HG03565 (cell line): ENCODE data around the gene RNF220.
"Not testable (repeated sequence)": the region's sequence is repeated elsewhere in the genome, so short reads cannot be mapped to it uniquely, and the experiment has no call there.

Source experiments
- ATAC-seq: cut with Tn5 transposase; IDR thresholded peaks from one replicate; pipeline ENCODE4 v1.9.1; 2021; ENCODE audit warnings: mild to moderate bottlenecking, moderate library complexity; ENCODE audit not compliant: unreplicated experiment

Gene RNF220

DNA sequence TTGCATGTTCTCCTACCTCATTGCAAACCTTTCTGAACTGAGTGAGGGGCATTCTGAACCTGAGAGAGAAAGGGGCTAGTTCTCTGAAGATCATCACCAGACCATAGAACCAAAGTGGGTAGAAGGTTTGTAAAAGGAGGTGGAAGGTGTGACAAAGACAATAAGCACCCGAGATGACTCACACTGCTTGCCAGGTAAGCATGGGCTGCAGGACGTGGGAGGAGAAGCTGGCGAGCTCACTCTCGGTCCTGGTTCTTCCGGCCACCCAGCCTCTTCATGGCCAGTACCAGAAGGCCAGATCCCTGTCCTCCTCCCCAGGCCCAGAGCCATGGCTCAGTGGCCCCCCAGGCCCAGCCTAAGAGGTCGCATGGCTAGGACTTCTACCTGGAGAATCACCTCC is 140.9 kb downstream of the RNF220 start:
- ATAC-seq, result no peak

DNA sequence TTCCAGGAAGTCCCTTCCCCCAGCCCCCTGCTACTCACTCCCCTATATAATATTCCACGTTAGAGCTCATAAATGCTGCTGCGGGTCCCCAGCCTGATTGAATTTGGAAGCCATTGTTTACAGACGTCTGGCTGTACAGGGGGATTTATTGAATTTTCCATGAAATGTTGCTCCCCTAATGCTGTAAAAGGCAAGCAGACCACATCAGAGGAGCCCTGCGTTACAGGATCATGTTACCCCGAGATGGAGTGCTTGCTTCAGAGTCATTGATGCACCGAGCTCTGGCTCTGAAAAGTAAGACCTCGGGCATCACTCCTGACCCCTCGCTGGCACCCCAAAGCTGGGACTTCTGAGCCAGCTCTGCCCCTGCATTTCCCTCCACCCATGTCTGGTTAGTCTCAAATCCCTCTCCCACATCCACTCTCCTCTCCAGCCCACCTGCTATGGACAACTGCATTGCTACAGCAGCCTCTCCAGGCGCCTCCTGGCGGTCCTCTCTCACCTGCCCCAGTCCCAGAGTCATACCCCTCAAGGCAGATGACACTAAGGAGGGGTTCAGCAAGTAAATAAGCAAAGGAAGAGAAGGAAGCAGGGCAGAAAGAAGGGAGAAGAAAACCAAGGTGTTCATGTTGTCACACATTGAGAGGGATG is 141.5 kb downstream of the RNF220 start:
- no peak for ATAC-seq

DNA sequence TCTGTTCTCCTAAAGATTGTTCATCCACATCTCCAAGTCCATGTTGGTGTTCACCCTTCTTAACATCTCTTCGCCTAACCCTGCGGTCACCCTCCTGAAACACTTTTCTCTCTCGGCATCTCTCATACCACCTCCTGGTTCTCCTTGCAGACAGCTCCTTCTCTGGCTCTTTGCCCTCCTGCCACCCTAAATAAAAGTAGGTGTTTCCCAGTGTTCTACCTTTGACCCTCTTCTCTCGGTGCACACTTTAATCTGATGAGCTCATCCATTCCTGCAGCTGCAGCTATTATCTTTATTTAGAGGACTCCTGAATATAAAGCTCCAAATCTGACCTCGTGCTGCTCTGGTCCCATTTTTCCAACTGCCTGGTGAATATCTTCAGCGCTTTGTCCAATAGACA is 142.3 kb downstream of the RNF220 start:
- ATAC-seq, result no peak

GRCh38 chr1:44547837-44548236 is 142.8 kb downstream of the RNF220 start:
- ATAC-seq, result no peak

DNA sequence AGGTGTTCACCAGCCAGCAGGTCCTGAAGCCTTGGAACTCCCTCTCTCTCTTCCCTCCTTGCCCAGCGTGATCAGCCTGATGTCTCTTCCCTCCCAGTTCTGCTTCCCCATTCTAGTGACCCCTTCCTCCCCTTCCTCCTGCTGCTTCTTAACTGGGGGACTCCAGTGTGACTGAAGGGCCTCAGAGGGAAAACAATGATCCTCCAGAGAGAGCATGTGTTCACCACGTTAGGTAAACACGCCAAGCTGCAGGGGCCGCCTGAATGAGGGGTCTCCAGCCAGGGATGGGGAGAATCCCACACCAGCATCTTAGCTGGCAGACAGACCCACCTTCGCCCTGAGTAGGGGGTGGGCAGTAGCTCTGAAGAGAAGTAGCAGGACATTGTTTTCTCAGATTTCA is 144.5 kb downstream of the RNF220 start:
- no peak for ATAC-seq

DNA sequence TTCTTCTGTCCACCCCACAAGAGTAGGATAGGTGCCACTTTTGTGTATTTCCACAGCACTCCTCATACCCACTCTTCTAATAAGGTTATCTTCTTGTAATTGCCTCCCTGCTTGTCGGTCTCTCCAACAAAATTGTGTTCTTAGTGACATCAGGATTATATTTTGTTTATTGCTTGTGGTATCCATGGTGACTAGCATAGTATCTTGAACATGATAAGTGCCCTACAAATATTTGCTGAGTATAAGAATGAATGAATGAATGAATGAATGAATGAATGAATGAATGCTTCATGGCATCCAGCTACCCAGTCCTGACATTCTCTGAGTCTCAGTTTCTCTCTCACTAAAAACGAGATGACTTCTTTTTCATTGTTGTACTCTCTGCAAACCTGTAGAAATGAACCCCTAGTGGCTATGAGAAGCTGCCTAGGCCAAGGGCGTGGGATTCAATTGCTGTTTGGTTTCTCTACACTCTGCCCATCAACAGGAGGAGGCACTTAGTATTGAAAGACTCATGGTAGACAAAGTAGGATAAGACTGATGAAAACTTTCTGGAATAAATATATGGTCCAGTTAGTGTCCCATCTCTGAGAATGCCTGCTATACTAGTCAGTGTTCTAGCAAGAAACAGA is 148.2 kb downstream of the RNF220 start:
- no peak for ATAC-seq

DNA sequence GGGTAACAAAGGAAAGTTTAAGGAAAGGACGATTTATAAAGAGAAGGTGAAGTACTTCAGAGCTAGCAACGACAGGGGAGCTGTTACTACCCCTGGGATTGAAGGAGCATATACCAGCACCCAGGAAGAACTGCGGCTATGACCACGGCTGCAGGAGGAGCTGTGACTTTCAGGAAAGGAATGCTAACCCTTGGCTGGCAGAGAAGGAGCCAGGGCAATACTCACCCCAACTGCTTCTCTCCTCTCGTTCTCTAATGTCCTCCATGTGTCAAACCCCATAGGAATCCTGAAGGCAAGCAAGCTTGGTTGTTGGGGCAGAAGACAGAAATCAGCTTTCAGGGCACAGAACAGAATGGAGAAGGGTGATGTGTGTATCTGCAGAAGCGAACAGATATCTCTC is 148.7 kb downstream of the RNF220 start:
- ATAC-seq, result no peak

- no peak for ATAC-seq
These were observed 149.7 kb downstream of the RNF220 start for GRCh38 chr1:44554706-44555105.

DNA sequence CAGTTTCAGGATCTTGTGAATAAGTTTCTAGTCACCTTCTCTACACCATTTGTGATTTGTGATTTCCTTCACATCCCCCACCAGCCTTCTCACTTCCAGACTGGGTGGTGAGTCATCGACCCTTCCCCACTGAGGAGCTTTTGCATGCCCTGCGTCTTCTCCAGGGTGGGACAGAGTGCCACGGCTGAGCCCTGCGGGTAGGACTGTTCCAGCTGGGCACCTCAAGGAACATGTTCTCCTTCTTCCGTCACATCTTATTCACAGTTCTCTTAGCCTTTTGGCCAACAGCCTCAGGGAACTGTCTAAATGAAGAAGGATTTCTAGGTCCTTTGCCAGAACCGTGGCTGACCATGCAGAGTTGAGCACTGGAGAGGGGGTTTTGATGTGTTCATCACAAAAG is 152.7 kb downstream of the RNF220 start:
- ATAC-seq, result no peak

DNA sequence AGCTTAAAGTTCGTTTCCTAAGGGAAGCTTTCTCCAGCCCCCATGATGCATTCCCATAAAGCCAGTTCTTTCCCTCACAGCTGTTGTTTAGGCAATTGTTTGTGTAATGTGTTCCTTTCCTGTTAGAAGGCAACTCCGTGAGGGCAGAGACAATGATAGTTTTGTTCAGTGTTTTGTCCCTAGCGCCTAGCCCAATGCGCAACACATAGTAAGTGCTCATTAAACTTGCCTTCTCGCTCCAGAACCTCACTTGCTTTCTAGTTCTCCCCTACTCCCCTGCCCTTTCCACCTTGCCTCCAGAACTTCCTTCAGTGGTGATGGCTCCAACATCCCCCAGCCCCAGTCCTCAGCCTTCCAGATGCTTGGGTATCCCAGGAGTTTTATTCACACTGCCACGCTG is 153.8 kb downstream of the RNF220 start:
- no peak for ATAC-seq

GRCh38 chr1:44559330-44559729 is 154.3 kb downstream of the RNF220 start:
- no peak for ATAC-seq

DNA sequence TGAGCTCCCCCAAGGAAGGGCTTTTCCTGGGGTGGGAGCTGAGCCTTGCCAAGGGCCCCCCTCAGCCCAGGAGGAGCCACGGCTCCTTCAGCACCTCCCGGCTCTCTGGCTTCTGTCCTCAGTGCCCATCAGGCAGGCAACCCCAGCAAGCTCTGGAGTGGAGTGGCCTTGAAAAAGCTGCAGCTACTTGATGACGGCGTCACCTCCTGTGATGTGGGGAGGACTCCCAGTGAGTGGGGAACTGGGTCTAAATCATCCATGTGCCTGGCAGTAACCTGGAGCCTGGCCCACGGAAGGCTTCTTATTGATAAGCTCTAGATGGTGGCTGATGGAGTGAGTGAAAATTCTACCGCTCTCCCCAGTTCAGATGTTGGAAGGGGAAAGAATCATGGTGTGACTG is 154.9 kb downstream of the RNF220 start:
- ATAC-seq, result no peak

- not testable (repeated sequence) for ATAC-seq
These were observed 155.6 kb downstream of the RNF220 start for GRCh38 chr1:44560696-44561095.

GRCh38 chr1:44565259-44565750 is 160.2 kb downstream of the RNF220 start:
- no peak for ATAC-seq

- no peak for ATAC-seq
These were observed 160.8 kb downstream of the RNF220 start for GRCh38 chr1:44565833-44566232.

DNA sequence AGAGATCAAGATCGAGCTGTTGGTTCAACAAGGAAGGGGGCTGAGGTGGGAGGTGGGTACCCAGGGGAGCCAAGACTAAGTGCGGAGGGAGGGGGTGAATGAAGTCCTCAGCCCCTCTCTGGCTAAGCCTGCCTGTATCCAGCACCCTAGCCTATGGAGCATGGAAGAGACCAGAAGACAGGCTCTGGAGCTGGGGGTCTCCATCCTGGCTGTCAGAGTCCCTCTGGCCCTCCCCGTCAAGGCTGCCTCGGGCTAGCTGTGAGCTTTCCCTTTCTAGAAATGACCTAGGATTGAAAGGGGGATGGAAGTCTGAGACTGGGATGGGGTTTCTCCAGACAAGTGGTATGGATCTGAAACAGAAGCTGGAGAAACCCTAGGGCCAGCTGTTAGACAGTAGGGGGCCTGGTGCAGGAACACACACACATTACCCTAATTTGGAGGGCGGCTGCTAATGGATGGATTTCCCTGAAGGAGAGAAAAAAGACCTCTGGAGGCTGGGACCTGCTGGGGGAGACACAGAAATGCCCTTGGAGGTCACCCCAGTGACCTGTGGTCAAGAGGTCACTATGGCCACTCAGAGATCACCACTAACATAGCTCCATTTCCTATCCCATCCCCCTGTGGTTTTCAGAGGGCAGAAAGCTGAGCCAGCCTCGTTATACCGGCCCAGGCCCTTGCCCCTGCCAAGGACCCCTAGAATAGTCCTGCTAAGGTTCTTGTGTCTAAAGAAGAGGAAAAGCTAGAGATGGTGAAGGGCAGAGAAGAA is 161.4 kb downstream of the RNF220 start:
- no peak for ATAC-seq

- no peak for ATAC-seq
These were observed 163.3 kb downstream of the RNF220 start for GRCh38 chr1:44568128-44568900.

- ATAC-seq, result no peak
These were observed 164.4 kb downstream of the RNF220 start for GRCh38 chr1:44569491-44569890.

- no peak for ATAC-seq
These were observed 166.9 kb downstream of the RNF220 start for GRCh38 chr1:44571712-44572571.

DNA sequence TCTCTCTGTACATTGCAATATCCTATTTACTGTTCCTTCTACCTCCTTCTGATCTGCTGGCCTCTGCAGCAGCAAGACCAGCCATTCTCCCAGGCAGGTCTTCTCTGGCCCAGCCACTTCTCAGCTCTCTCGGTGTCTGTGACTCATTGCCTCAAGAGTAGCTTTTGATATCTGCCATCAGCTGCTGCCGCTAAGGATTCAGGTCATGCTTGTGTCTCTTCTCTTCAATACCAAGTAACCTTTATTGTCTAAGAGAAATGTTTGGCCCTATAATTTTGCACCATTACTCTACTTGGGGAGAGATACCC is 167.5 kb downstream of the RNF220 start:
- no peak for ATAC-seq
